GM12878 (cell line): ENCODE results near the gene RBX1. TPM values are rescaled to one million over a fixed set of nuclear protein-coding genes. Genes with fewer than 3 reads are reported as not detected.

Source experiments
- ATAC-seq: fragments of 200-7000 bp; cut with Tn5 transposase; 3 replicates; pipeline ENCODE4 v1.9.1; 2020; ENCODE audit warnings: mild to moderate bottlenecking, moderate library complexity
- BruUV-seq: library from RNA; stranded (reverse); fragments of 400-500 nt; replicated peaks from 2 replicates; lab custom pipeline; 2021; lab: Mats Ljungman, UMichigan
- CTCF ChIA-PET: fragments of 300-600 bp; sonication (Branson Sonifier 250); formaldehyde crosslinking; extraction: SDS; loops from one replicate; lab custom pipeline; 2021; ENCODE audit warnings: inconsistent platforms; lab: Yijun Ruan, JAX
- POLR2A ChIA-PET: fragments of 350-600 bp; formaldehyde crosslinking; extraction: SDS; loops from one replicate; lab custom pipeline; 2021; ENCODE audit warnings: inconsistent platforms; lab: Charles Lee
- RAD21 ChIA-PET: fragments of 300-600 bp; sonication (Branson Sonifier 250); formaldehyde crosslinking; loops from one replicate; lab custom pipeline; 2023; ENCODE audit warnings: antibody characterized with exemption; ENCODE audit not compliant: unreplicated experiment; lab: Charles Lee
- SMC1A ChIA-PET: fragments of 300-600 bp; sonication (Branson Sonifier 250); formaldehyde crosslinking; loops from one replicate; lab custom pipeline; 2023; ENCODE audit not compliant: unreplicated experiment, uncharacterized antibody; lab: Charles Lee
- DNase-seq: peaks from one replicate; pipeline ENCODE4 v3.0.0-alpha.2; 2011; ENCODE audit warnings: low read depth, low spot score
- FAIRE-seq: peaks from 3 replicates; lab custom pipeline; 2011; peaks lifted over from hg19 to GRCh38; lab: Jason Lieb, UNC
- H2AFZ ChIP-seq: 2 replicates; pipeline ENCODE4 v1.6.0; 2011; ENCODE audit warnings: low read depth, low read length, control low read depth; ENCODE audit not compliant: control insufficient read depth
- H3K27ac ChIP-seq: 2 replicates; pipeline ENCODE4 v1.5.1; 2011; ENCODE audit warnings: control low read depth; ENCODE audit not compliant: control insufficient read depth, insufficient read depth
- H3K27me3 ChIP-seq, 2 experiments: replicated peaks in 1 of 2; 2 replicates each; pipeline versions ENCODE4 v1.6.0 to v1.6.1; 2011; ENCODE audit warnings: low read length in 1 of 2; ENCODE audit not compliant: control insufficient read depth in 2 of 2, insufficient read depth in 2 of 2
- H3K36me3 ChIP-seq, 2 experiments: 2 replicates each; pipeline ENCODE4 v1.5.1; 2011; ENCODE audit warnings: low read length in 1 of 2; ENCODE audit not compliant: control insufficient read depth in 2 of 2, insufficient read depth in 2 of 2
- H3K4me1 ChIP-seq: 2 replicates; pipeline ENCODE4 v1.6.1; 2011; ENCODE audit warnings: mild to moderate bottlenecking, low read length, moderate library complexity, mixed read lengths; ENCODE audit not compliant: control insufficient read depth, insufficient read depth
- H3K4me2 ChIP-seq: 2 replicates; pipeline ENCODE4 v1.6.0; 2011; ENCODE audit warnings: control low read depth; ENCODE audit not compliant: control insufficient read depth, insufficient read depth
- H3K4me3 ChIP-seq: fragments of 200-600 bp; sonication (generic); 2 replicates; pipeline ENCODE4 v1.5.1; 2016
- H3K79me2 ChIP-seq: 2 replicates; pipeline ENCODE4 v1.6.0; 2011; ENCODE audit warnings: low read length; ENCODE audit not compliant: control insufficient read depth, insufficient read depth
- H3K9ac ChIP-seq: 2 replicates; pipeline ENCODE4 v1.8.0; 2011; ENCODE audit warnings: low read length, control low read depth, mixed read lengths; ENCODE audit not compliant: control insufficient read depth, insufficient read depth
- H3K9me3 ChIP-seq: replicated peaks from 3 replicates; pipeline ENCODE4 v1.5.1; 2011; ENCODE audit warnings: mild to moderate bottlenecking, low read length; ENCODE audit not compliant: control insufficient read depth, insufficient read depth
- H4K20me1 ChIP-seq: 2 replicates; pipeline ENCODE4 v1.6.0; 2011; ENCODE audit not compliant: control insufficient read depth, insufficient read depth
- ATF7 ChIP-seq: fragments of 450-650 bp; IDR thresholded peaks from 2 replicates; pipeline ENCODE4 v1.6.1; 2016; ENCODE audit warnings: low read depth, mild to moderate bottlenecking
- E2F4 ChIP-seq: IDR thresholded peaks from 2 replicates; pipeline ENCODE4 v1.6.1; 2012; ENCODE audit warnings: low read depth, low read length, improper control_type of control experiment
- HDGF ChIP-seq: fragments of 450-650 bp; IDR thresholded peaks from 2 replicates; pipeline ENCODE4 v1.6.1; 2016; ENCODE audit warnings: antibody characterized with exemption
- PML ChIP-seq: IDR thresholded peaks from 2 replicates; pipeline ENCODE4 v1.6.1; 2012; ENCODE audit warnings: low read length, inconsistent platforms
- POLR2A ChIP-seq: IDR thresholded peaks from 2 replicates; pipeline ENCODE4 v1.6.1; 2011; ENCODE audit warnings: low read depth, mild to moderate bottlenecking, low read length
- ZNF384 ChIP-seq: IDR thresholded peaks from 2 replicates; pipeline ENCODE4 v1.6.1; 2012; ENCODE audit warnings: low read depth, mild to moderate bottlenecking, low read length, improper control_type of control experiment, borderline replicate concordance
- WGBS: methylation state at CpG from one replicate; pipeline ENCODE4 v1.1.6; 2016; ENCODE audit warnings: low lambda C conversion rate; ENCODE audit not compliant: insufficient replicate concordance, insufficient coverage; ENCODE audit errors: missing lambda C conversion rate; 5-methylcytosine and 5-hydroxymethylcytosine counted together
- in situ Hi-C: fragments of 300-500 bp; cut with MboI; formaldehyde crosslinking; loops from 9 replicates; pipeline ENCODE4 v1.14.3; 2018; ENCODE audit warnings: mixed read lengths
- intact Hi-C: fragments of 100-400 bp; cut with micrococcal nuclease; formaldehyde crosslinking; loops from one replicate; pipeline ENCODE4 v1.14.2; 2022; ENCODE audit not compliant: unreplicated experiment
- polyA plus RNA-seq, 11 experiments: library from polyadenylated mRNA; depleted of rRNA in 4 of 11; unstranded in 6 of 11; stranded (reverse) in 5 of 11; fragments of >200 nt; fragmentation: Nextera tagmentation in 4 of 11; fragmentation: Illumina TruSeq in 1 of 11; extraction: Ambion mirVana in 4 of 11; extraction: Trizol in 1 of 11; gene quantifications; 1 replicate in 1 of 11; 2 replicates in 10 of 11; pipeline versions ENCODE4 v1.2.1 to v1.2.3, GENCODE V29; 2011 to 2016; ENCODE audit warnings: inconsistent platforms in 2 of 11, missing spikeins in 2 of 11, low read depth in 1 of 11
- total RNA-seq, 4 experiments: library from RNA; depleted of rRNA in 3 of 4; stranded (reverse); fragments of >200 nt in 3 of 4; fragmentation: Illumina TruSeq in 1 of 4; extraction: Trizol in 1 of 4; gene quantifications; 2 replicates each; pipeline versions ENCODE4 v1.2.1 to v1.2.3, GENCODE V29; 2013 to 2021

Gene RBX1
- total and polyA plus RNA-seq, 10 of the 15 experiments (the other 5 are each of a cell fraction or from before 2014, with no cell fraction given), result 71.2 to 468 (median 184) TPM

- no peak overlapping the region for H3K4me2 ChIP-seq
- no peaks in the 10 kb centered on the region for H3K79me2 ChIP-seq
- ChIA-PET CTCF (interaction anchor here (0.6 to 1.5 kb wide), 3 partner anchors 16 to 335 kb away, joined by 3 read pairs; no protein-coding TSS in a partner anchor), POLR2A (interaction anchor here (0.5 kb wide), 1 partner anchor 174 kb away, joined by 4 read pairs; no protein-coding TSS in a partner anchor), SMC1A (interaction anchor here (0.9 to 1.2 kb wide), 2 partner anchors 50 to 58 kb away, joined by 3 to 4 read pairs; no protein-coding TSS in a partner anchor), RAD21 (no interaction called here)
- no peak overlapping the region for H3K4me3 ChIP-seq
- no peak overlapping the region for H3K9ac ChIP-seq
- H4K20me1 ChIP-seq, result no peaks in the 10 kb centered on the region
- in situ Hi-C loops (no loop called here), intact Hi-C loops (no loop called here)
- FAIRE-seq, result no peak
- no TSS peak for BruUV-seq
- no peaks in the 10 kb centered on the region for H3K27me3 ChIP-seq
- H3K36me3 ChIP-seq, result peaks cover 6 to 13% of the 10 kb centered on the region in 2 experiments; a peak in 3 of 4 replicates
- no peak overlapping the region for H3K27ac ChIP-seq
- no peaks in the 10 kb centered on the region for H3K9me3 ChIP-seq
- TF ChIP-seq ZNF384 (no peak), ATF7 (no peak), HDGF (no peak), E2F4 (no peak)
- H3K4me1 ChIP-seq, result no peaks in the 10 kb centered on the region
- DNase-seq, result no peak
- ATAC-seq, result no peak
- no peak overlapping the region for H2AFZ ChIP-seq
- WGBS, result 100% methylated on average over 6 of the region's 6 CpGs
Measured at GRCh38 chr22:40972587-40972986, 21.4 kb downstream of the RBX1 start.

GRCh38 chr22:40973144-40973543 lies 22.0 kb downstream of the RBX1 start:
- no peaks in the 10 kb centered on the region for H3K9me3 ChIP-seq
- no peak overlapping the region for H2AFZ ChIP-seq
- SMC1A ChIA-PET, result interaction anchor here (1.5 kb wide), 1 partner anchor 9 kb away, joined by 3 read pairs; no protein-coding TSS in a partner anchor
- 99% methylated on average over 13 of the region's 13 CpGs for WGBS
- H3K9ac ChIP-seq, result no peak overlapping the region
- in situ Hi-C loops, result no loop called here
- H3K27ac ChIP-seq, result no peak overlapping the region
- peaks cover 6 to 13% of the 10 kb centered on the region in 2 experiments; a peak in 3 of 4 replicates for H3K36me3 ChIP-seq
- FAIRE-seq, result no peak
- no peak for TF ChIP-seq PML
- TF ChIP-seq POLR2A, result peak; percentile 52; the same call in 1 of the 2 replicates
- TF ChIP-seq, all 136 proteins: peak for 1
- ATAC-seq (no peak), DNase-seq (no peak)
- ChIA-PET RAD21 (no interaction called here), CTCF (interaction anchor here (1.5 kb wide), 1 partner anchor 16 kb away, joined by 3 read pairs; no protein-coding TSS in a partner anchor), POLR2A (no interaction called here)
- no TSS peak for BruUV-seq
- H3K4me1 ChIP-seq, result no peaks in the 10 kb centered on the region
- H4K20me1 ChIP-seq, result no peaks in the 10 kb centered on the region
- H3K27me3 ChIP-seq, result no peaks in the 10 kb centered on the region
- H3K79me2 ChIP-seq, result no peaks in the 10 kb centered on the region
- no peak overlapping the region for H3K4me3 ChIP-seq
- no peak overlapping the region for H3K4me2 ChIP-seq
- intact Hi-C loops, result no loop called here
